OCI-LY1 (cell line): Measurements from ENCODE around the gene THAP4.

Experiments
- H2AFZ ChIP-seq: fragments of 200-600 bp; sonication (generic), shearing (Covaris generic); 2 replicates; pipeline ENCODE4 v1.6.0; 2014; ENCODE audit warnings: antibody characterized with exemption, mild to moderate bottlenecking, low read length
- H3F3A ChIP-seq: fragments of 200-600 bp; sonication (generic), shearing (Covaris generic); 2 replicates; pipeline ENCODE4 v1.6.0; 2014; ENCODE audit warnings: mild to moderate bottlenecking, antibody characterized with exemption, low read length, moderate library complexity; ENCODE audit not compliant: insufficient read depth
- H3K27ac ChIP-seq: fragments of 200-600 bp; sonication (generic); 2 replicates; pipeline ENCODE4 v1.5.1; 2014; ENCODE audit warnings: low read length, mixed run types, mild to moderate bottlenecking, low read depth; ENCODE audit not compliant: poor library complexity, severe bottlenecking
- H3K27me3 ChIP-seq: fragments of 200-600 bp; sonication (generic); 2 replicates; pipeline ENCODE4 v1.6.0; 2014; ENCODE audit warnings: antibody characterized with exemption, mild to moderate bottlenecking, low read length, moderate library complexity; ENCODE audit not compliant: insufficient read depth
- H3K36me3 ChIP-seq: fragments of 200-600 bp; sonication (generic); 2 replicates; pipeline ENCODE4 v1.6.1; 2014; ENCODE audit warnings: mild to moderate bottlenecking, antibody characterized with exemption, low read length, moderate library complexity, mixed read lengths; ENCODE audit not compliant: insufficient read depth
- H3K4me1 ChIP-seq: fragments of 200-600 bp; sonication (generic); 2 replicates; pipeline ENCODE4 v1.5.1; 2014; ENCODE audit warnings: mild to moderate bottlenecking, low read length, moderate library complexity; ENCODE audit not compliant: insufficient read depth, severe bottlenecking
- H3K4me2 ChIP-seq: fragments of 200-600 bp; sonication (generic), shearing (Covaris generic); 2 replicates; pipeline ENCODE4 v1.6.1; 2014; ENCODE audit warnings: low read length
- H3K4me3 ChIP-seq: fragments of 200-600 bp; sonication (generic); 2 replicates; pipeline ENCODE4 v1.5.1; 2014; ENCODE audit warnings: low read length, low read depth, mild to moderate bottlenecking, mixed read lengths; ENCODE audit not compliant: poor library complexity, severe bottlenecking
- H3K79me2 ChIP-seq: fragments of 200-600 bp; shearing (Covaris generic); 2 replicates; pipeline ENCODE4 v1.6.1; 2016; ENCODE audit warnings: mixed run types, low read length, mixed read lengths; ENCODE audit not compliant: insufficient read depth
- H3K9ac ChIP-seq: fragments of 200-600 bp; sonication (generic), shearing (Covaris generic); 2 replicates; pipeline ENCODE4 v1.6.1; 2014; ENCODE audit warnings: mild to moderate bottlenecking, low read length, mixed read lengths
- H3K9me2 ChIP-seq: fragments of 200-600 bp; sonication (generic), shearing (Covaris generic); 2 replicates; pipeline ENCODE4 v1.6.1; 2014; ENCODE audit warnings: low read depth, mild to moderate bottlenecking, low read length, mixed read lengths
- H3K9me3 ChIP-seq: fragments of 200-600 bp; shearing (Covaris generic); 2 replicates; pipeline ENCODE4 v1.6.1; 2014; ENCODE audit warnings: low read length, mixed read lengths
- H4K20me1 ChIP-seq: fragments of 200-600 bp; sonication (generic), shearing (Covaris generic); 2 replicates; pipeline ENCODE4 v1.6.0; 2016; ENCODE audit warnings: mild to moderate bottlenecking, low read length; ENCODE audit not compliant: insufficient read depth
- EZH2 ChIP-seq: fragments of 200-600 bp; sonication (generic), shearing (Covaris generic); IDR thresholded peaks from 2 replicates; pipeline ENCODE4 v1.8.0; 2017; ENCODE audit warnings: borderline replicate concordance, mixed run types, mild to moderate bottlenecking, antibody characterized with exemption, low read length, moderate library complexity, mixed read lengths
- TF ChIP-seq, protein P1 (sequence below): fragments of 200-600 bp; sonication (generic), shearing (Covaris generic); IDR thresholded peaks from 2 replicates; pipeline ENCODE4 v1.5.1; 2017; ENCODE audit warnings: mild to moderate bottlenecking, antibody characterized with exemption, low read length, moderate library complexity, mixed read lengths

THAP4 gene

DNA sequence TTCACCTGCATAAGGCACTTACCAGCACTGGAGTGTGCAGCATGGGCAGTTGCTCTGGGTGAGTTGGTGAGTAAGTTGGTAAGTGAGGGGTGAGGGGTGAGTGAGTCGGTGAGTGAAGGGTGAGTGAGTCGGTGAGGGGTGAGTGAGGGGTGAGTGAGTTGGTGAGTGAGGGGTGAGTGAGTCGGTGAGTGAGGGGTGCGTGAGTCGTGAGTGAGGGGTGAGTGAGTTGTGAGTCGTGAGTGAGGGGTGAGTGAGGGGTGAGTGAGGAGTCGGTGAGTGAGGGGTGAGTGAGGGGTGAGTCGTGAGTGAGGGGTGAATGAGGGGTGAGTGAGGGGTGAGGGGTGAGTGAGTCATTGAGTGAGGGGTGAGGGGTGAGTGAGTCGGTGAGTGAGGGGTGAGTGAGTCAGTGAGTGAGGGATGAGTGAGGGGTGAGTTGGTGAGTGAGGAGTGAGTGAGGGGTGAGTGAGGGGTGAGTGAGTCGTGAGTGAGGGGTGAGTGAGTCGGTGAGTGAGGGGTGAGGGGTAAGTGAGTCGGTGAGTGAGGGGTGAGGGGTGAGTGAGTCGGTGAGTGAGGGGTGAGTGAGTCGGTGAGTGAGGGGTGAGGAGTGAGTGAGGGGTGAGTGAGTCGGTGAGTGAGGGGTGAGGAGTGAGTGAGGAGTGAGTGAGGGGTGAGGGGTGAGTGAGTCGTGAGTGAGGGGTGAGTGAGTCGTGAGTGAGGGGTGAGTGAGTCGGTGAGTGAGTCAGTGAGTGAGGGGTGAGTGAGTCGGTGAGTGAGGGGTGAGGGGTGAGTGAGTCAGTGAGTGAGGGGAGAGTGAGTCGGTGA lies 17.1 kb downstream of the THAP4 start:
- Histone ChIP-seq H3F3A (no peaks in the 10 kb centered on the region; the same call in 1 of the 2 replicates), H3K27ac (no peak overlapping the region), H3K9me3 (no peaks in the 10 kb centered on the region), H3K9me2 (no peaks in the 10 kb centered on the region), H3K4me2 (no peak overlapping the region), H3K27me3 (no peaks in the 10 kb centered on the region), H3K79me2 (no peaks in the 10 kb centered on the region), H3K4me1 (peaks cover 26% of the 10 kb centered on the region), H2AFZ (no peak overlapping the region), H3K4me3 (no peak overlapping the region), H3K9ac (no peak overlapping the region), H3K36me3 (peaks cover 26% of the 10 kb centered on the region), H4K20me1 (no peaks in the 10 kb centered on the region)
- TF ChIP-seq, protein P1, sequence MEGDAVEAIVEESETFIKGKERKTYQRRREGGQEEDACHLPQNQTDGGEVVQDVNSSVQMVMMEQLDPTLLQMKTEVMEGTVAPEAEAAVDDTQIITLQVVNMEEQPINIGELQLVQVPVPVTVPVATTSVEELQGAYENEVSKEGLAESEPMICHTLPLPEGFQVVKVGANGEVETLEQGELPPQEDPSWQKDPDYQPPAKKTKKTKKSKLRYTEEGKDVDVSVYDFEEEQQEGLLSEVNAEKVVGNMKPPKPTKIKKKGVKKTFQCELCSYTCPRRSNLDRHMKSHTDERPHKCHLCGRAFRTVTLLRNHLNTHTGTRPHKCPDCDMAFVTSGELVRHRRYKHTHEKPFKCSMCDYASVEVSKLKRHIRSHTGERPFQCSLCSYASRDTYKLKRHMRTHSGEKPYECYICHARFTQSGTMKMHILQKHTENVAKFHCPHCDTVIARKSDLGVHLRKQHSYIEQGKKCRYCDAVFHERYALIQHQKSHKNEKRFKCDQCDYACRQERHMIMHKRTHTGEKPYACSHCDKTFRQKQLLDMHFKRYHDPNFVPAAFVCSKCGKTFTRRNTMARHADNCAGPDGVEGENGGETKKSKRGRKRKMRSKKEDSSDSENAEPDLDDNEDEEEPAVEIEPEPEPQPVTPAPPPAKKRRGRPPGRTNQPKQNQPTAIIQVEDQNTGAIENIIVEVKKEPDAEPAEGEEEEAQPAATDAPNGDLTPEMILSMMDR = no peak
- no peak for TF ChIP-seq EZH2

DNA sequence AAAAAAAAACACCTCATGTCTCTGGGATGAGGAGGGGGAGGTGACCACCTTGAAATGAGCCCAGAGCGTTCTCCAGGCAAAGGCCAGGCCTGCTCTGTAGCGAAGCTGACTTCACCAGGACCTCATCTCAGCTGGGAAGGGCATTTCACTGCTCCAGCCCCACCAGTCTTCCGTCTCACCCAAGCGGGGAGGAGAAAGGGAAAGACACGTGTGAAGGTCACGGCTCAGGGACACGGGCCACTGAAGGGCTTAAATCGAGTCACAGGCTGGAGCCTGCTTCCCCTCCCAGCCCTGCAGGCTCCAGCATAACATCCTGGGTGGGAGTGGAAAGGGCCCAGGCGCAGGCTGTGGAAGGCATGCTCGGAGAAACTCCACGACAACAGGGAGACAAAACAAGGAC lies 18.1 kb downstream of the THAP4 start:
- Histone ChIP-seq H3K4me3 (no peak overlapping the region), H3K4me2 (peak overlapping the region; percentile 74; the same call in 1 of the 2 replicates), H3K79me2 (no peaks in the 10 kb centered on the region), H3F3A (no peaks in the 10 kb centered on the region; the same call in 1 of the 2 replicates), H4K20me1 (no peaks in the 10 kb centered on the region), H3K9ac (peak overlapping the region; percentile 44; the same call in 1 of the 2 replicates), H3K36me3 (peaks cover 26% of the 10 kb centered on the region), H3K27ac (peak overlapping the region; percentile 66), H3K9me3 (no peaks in the 10 kb centered on the region), H3K27me3 (no peaks in the 10 kb centered on the region), H3K4me1 (peaks cover 26% of the 10 kb centered on the region), H2AFZ (no peak overlapping the region), H3K9me2 (no peaks in the 10 kb centered on the region)
- TF ChIP-seq, protein P1 = no peak
- no peak for TF ChIP-seq EZH2

DNA sequence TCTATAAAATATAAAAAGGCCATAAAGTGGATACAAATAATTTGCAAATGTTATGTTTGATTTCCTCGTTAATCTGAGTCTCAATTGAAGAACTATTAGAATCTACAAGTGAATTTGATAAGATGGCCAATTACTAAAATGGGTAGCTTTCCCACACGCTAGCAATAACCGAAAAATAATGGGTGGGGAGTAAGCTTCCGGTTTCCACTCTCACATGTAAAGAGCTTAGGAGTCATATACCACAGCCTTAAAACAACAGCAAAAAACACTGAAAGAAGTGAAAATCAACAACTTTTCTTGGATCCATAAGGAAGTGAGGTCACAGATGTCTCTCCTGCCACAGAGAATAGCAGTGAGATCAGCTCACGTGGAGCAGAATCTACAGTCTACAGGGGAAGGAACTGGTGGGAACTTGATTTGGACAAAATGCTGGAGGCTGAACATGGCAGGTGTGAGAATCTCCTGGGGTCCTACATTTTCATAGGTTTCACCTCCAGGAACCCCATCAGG lies 18.6 kb downstream of the THAP4 start:
- peaks cover 26% of the 10 kb centered on the region for H3K36me3 ChIP-seq

More for the DNA sequence above, 18.6 kb downstream of the THAP4 start:
- Histone ChIP-seq H3K9ac (peak overlapping the region; percentile 44; the same call in 1 of the 2 replicates), H4K20me1 (no peaks in the 10 kb centered on the region), H2AFZ (no peak overlapping the region), H3K4me2 (peak overlapping the region; percentile 74), H3K9me2 (no peaks in the 10 kb centered on the region), H3K9me3 (no peaks in the 10 kb centered on the region), H3K27me3 (no peaks in the 10 kb centered on the region), H3K79me2 (no peaks in the 10 kb centered on the region), H3F3A (no peaks in the 10 kb centered on the region; the same call in 1 of the 2 replicates), H3K4me1 (peaks cover 26% of the 10 kb centered on the region), H3K27ac (peak overlapping the region; percentile 66), H3K4me3 (peak overlapping the region; percentile 49)
- no peak for TF ChIP-seq EZH2
- TF ChIP-seq, protein P1 = no peak
